Measurements from ENCODE around the gene TSHZ3. TPM values are rescaled to one million over a fixed set of nuclear protein-coding genes. Genes with fewer than 3 reads are reported as not detected.

The TSHZ3 gene
- total and polyA plus RNA-seq, 4 donors = 1.9 to 12.9 (median 7.0) TPM

DNA sequence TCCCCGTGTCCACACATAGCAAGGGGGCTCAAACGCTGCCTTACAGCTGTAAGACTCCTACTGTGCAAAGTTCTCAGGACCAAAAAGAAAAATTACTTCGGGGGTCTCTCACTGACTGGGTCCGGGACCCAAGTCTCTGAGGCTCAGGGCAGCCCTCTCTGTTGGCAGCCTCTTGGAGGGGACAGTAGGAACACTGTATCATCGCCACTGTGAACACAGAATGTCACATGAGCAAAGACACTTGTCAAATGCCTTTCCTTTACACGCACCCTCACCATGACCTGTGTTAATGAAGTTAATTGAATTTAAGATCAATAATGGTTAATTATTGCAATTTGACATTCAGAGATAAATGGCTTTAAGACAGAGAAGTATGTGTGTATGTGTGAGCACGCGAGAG lies 49.6 kb downstream of the TSHZ3 start:
- Histone ChIP-seq H3K9ac (ENCODE audit: insufficient read depth in 1 of 2, low read length in 2 of 2) (no peak overlapping the region), H3K27me3 (ENCODE audit: control insufficient read depth in 3 of 3, insufficient read depth in 3 of 3, low read length in 2 of 3) (no peaks in the 10 kb centered on the region), H3K9me3 (ENCODE audit: control insufficient read depth in 4 of 4, insufficient read depth in 3 of 4, low read length in 3 of 4) (peaks cover 0 to 2% (median 0%) of the 10 kb centered on the region in 4 donors), H3K36me3 (ENCODE audit: control insufficient read depth in 4 of 4, insufficient read depth in 4 of 4, low read length in 4 of 4) (peaks cover 0 to 3% (median 0%) of the 10 kb centered on the region in 4 donors), H3K27ac (ENCODE audit: low read depth in 1 of 2, low read length in 1 of 2) (no peak overlapping the region), H3K4me1 (ENCODE audit: control insufficient read depth in 5 of 5, insufficient read depth in 5 of 5, low read length in 5 of 5) (no peaks in the 10 kb centered on the region), H3K4me3 (no peak overlapping the region)
- 80 to 91% methylated on average over 8 of the region's 8 CpGs for WGBS, 2 donors
- ATAC-seq (ENCODE audit: insufficient read depth, low FRiP score) = no peak
- no peak for DNase-seq
- TF ChIP-seq, protein P1, sequence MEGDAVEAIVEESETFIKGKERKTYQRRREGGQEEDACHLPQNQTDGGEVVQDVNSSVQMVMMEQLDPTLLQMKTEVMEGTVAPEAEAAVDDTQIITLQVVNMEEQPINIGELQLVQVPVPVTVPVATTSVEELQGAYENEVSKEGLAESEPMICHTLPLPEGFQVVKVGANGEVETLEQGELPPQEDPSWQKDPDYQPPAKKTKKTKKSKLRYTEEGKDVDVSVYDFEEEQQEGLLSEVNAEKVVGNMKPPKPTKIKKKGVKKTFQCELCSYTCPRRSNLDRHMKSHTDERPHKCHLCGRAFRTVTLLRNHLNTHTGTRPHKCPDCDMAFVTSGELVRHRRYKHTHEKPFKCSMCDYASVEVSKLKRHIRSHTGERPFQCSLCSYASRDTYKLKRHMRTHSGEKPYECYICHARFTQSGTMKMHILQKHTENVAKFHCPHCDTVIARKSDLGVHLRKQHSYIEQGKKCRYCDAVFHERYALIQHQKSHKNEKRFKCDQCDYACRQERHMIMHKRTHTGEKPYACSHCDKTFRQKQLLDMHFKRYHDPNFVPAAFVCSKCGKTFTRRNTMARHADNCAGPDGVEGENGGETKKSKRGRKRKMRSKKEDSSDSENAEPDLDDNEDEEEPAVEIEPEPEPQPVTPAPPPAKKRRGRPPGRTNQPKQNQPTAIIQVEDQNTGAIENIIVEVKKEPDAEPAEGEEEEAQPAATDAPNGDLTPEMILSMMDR (IDR thresholded peaks at IDR 0.05; ENCODE audit: control extremely low read depth, extremely low read depth) = no peak

DNA sequence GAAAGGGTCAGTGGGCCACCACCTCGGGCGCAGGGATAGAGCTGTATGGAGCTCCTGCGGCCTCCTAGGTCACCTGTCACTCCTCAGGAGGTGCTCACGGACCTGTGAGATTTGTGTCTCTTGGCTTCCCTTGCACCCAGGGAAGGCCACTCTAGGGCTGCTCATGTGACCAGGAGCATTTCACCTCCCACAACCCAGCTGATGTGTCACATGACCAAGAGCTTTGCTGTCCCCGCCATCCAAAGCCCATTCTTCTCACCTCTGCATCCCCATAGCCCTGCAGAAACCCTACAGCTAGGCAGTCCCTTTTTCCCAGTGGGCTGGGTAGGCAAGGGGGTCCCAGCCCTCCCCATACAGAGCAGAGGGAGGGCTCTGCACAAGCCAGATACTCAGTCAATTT lies 51.2 kb downstream of the TSHZ3 start:
- TF ChIP-seq, protein P1 (IDR thresholded peaks at IDR 0.05; ENCODE audit: control extremely low read depth, extremely low read depth) = no peak
- WGBS, 2 donors = 71 to 80% methylated on average over 5 of the region's 5 CpGs

GRCh38 chr19:31296741-31297390 lies 52.4 kb downstream of the TSHZ3 start:
- H3K4me3 ChIP-seq = no peak overlapping the region

More for the DNA sequence above, 51.2 kb downstream of the TSHZ3 start:
- peaks cover 0 to 2% (median 0%) of the 10 kb centered on the region in 5 donors for H3K4me1 ChIP-seq (ENCODE audit: control insufficient read depth in 5 of 5, insufficient read depth in 5 of 5, low read length in 5 of 5)
- H3K27ac ChIP-seq (ENCODE audit: low read depth in 1 of 2, low read length in 1 of 2) = no peak overlapping the region
- H3K27me3 ChIP-seq (ENCODE audit: control insufficient read depth in 3 of 3, insufficient read depth in 3 of 3, low read length in 2 of 3) = no peaks in the 10 kb centered on the region
- H3K9ac ChIP-seq (ENCODE audit: insufficient read depth in 1 of 2, low read length in 2 of 2) = no peak overlapping the region
- H3K9me3 ChIP-seq (ENCODE audit: control insufficient read depth in 4 of 4, insufficient read depth in 3 of 4, low read length in 3 of 4) = peaks cover 0 to 2% (median 0%) of the 10 kb centered on the region in 4 donors
- DNase-seq (no peak), ATAC-seq (ENCODE audit: insufficient read depth, low FRiP score) (no peak)
- H3K36me3 ChIP-seq (ENCODE audit: control insufficient read depth in 4 of 4, insufficient read depth in 4 of 4, low read length in 4 of 4) = peaks cover 0 to 3% (median 0%) of the 10 kb centered on the region in 4 donors
- no peak overlapping the region for H3K4me3 ChIP-seq

More at GRCh38 chr19:31296741-31297390, 52.4 kb downstream of the TSHZ3 start:
- 87 to 90% methylated on average over 10 of the region's 10 CpGs for WGBS, 2 donors
- Histone ChIP-seq H3K9me3 (ENCODE audit: control insufficient read depth in 4 of 4, insufficient read depth in 3 of 4, low read length in 3 of 4) (peaks cover 0 to 2% (median 0%) of the 10 kb centered on the region in 4 donors), H3K4me1 (ENCODE audit: control insufficient read depth in 5 of 5, insufficient read depth in 5 of 5, low read length in 5 of 5) (peaks cover 0 to 2% (median 0%) of the 10 kb centered on the region in 5 donors), H3K9ac (ENCODE audit: insufficient read depth in 1 of 2, low read length in 2 of 2) (no peak overlapping the region), H3K27ac (ENCODE audit: low read depth in 1 of 2, low read length in 1 of 2) (no peak overlapping the region), H3K27me3 (ENCODE audit: control insufficient read depth in 3 of 3, insufficient read depth in 3 of 3, low read length in 2 of 3) (no peaks in the 10 kb centered on the region), H3K36me3 (ENCODE audit: control insufficient read depth in 4 of 4, insufficient read depth in 4 of 4, low read length in 4 of 4) (peaks cover 0 to 3% (median 0%) of the 10 kb centered on the region in 4 donors)
- TF ChIP-seq, protein P1 (IDR thresholded peaks at IDR 0.05; ENCODE audit: control extremely low read depth, extremely low read depth) = no peak
- ATAC-seq (ENCODE audit: insufficient read depth, low FRiP score) (no peak), DNase-seq (no peak)

All from lung (tissue), 12 donors.